NCI-H2171 treated with DMSO at 0.1 percent for 48 hours (cell line): ENCODE measurements around the gene PCDHGB5.

Experiments
- DNase-seq: peaks from one replicate; lab custom pipeline; 2025; lab: John Stamatoyannopoulos, UW

Gene PCDHGB5

GRCh38 chr5:141441571-141442170 is 43.9 kb downstream of the PCDHGB5 start:
- DNase-seq, result no peak
